ENCODE data around the gene PTPA. TPM values are rescaled to one million over a fixed set of nuclear protein-coding genes. Genes with fewer than 3 reads are reported as not detected.

Gene PTPA
- total RNA-seq, 4 donors from 2014 or later, result 59.1 to 108 (median 83.8) TPM

DNA sequence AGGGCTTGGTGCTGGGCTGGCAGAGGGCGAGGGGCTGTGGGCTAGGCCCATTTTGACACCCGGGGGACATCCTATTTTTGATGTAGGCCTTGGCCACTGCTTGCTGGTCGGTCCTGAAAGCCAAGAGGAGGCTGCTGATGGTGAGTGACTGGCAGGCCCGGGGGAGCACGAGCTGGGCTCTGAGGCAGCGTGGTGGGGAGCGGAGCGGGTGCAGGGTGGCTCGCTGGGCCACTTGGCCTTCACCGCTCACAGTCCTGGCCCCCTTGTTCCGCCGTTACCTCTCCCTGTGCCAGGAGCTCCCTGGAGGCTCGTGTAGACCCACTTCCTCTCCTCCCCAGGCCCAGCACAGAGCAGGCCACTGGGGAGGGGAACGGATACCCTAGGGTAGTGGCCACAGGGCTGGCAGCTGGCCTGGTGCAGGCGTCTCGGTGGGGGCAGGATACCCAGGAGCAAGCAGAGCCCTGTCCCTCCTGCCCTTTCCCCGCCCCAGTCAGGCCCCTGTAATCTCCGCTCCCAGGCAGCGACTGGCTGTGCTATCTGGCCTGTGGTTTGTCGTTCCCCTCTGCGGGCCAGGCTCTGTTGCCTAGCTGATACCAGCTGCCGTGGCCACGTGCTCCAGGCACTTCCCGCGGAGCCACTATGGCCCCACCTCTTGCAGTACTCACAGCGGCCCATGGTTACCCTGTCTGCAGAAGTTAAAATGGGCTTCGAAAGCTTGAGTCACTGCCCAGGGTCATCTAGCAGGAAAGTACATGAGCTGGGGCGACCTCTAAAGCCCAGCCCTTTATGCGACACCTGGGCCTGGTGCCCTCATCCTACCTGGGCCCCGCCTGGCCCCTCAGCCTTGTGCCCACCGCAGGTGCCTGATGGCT, 42.0 kb upstream of the PTPA start:
- 84% methylated on average over 17 of the region's 31 CpGs for WGBS
- TF ChIP-seq EP300 (IDR thresholded peaks at IDR 0.05), result no peak
- TF ChIP-seq POLR2AphosphoS5 (IDR thresholded peaks at IDR 0.05), result no peak
- TF ChIP-seq, protein P1, sequence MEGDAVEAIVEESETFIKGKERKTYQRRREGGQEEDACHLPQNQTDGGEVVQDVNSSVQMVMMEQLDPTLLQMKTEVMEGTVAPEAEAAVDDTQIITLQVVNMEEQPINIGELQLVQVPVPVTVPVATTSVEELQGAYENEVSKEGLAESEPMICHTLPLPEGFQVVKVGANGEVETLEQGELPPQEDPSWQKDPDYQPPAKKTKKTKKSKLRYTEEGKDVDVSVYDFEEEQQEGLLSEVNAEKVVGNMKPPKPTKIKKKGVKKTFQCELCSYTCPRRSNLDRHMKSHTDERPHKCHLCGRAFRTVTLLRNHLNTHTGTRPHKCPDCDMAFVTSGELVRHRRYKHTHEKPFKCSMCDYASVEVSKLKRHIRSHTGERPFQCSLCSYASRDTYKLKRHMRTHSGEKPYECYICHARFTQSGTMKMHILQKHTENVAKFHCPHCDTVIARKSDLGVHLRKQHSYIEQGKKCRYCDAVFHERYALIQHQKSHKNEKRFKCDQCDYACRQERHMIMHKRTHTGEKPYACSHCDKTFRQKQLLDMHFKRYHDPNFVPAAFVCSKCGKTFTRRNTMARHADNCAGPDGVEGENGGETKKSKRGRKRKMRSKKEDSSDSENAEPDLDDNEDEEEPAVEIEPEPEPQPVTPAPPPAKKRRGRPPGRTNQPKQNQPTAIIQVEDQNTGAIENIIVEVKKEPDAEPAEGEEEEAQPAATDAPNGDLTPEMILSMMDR (IDR thresholded peaks at IDR 0.05), result no peak
- no peak for TF ChIP-seq POLR2A (IDR thresholded peaks at IDR 0.05)
- no peak for DNase-seq (ENCODE audit: low spot score in 2 of 2)
- Histone ChIP-seq H3K27me3 (no peaks in the 10 kb centered on the region), H3K4me1 (no peaks in the 10 kb centered on the region), H3K4me3 (no peak overlapping the region), H3K9me3 (no peaks in the 10 kb centered on the region), H3K36me3 (peaks cover 54% of the 10 kb centered on the region), H3K27ac (no peak overlapping the region)

DNA sequence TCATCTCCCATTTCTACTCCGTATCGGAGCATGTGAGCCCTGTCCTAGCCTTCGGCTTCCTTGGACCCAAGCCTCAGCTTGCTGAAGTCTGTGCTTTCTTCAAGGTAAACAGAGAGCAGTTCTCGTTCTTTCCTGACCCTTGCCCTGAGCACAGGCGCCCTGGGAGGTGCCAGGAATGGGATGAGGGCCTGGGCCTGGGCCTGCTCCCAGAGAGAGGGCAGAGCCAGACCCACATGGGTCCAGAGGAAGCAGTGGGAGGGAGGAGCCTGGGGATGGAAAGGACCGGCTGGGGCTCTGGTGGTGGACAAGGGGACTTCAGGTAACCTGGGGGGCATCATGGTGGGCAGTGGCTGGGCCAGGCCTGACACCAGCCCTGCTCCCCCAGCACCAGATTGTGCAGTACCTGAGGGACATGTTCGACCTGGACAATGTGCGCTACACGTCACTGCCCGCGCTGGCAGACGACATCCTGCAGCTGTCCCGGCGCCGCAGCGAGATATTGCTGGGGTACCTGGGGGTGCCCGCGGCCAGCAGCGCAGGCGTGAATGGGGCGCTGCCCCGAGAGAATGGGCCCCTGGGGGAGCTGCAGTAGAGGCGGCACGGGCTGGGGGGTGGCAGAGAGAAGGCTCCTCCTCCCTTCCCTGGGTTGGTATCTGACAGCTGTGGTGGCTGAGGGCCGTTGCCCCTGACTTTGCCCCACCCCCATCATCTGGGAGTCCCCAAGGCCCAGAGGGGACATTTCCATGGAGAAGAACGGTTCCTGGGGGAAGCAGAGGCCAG, 41.2 kb upstream of the PTPA start:
- DNase-seq (ENCODE audit: low spot score in 2 of 2), result no peak
- 88% methylated on average over 23 of the region's 26 CpGs for WGBS
- H3K4me1 ChIP-seq, result no peaks in the 10 kb centered on the region
- no peak overlapping the region for H3K4me3 ChIP-seq
- no peak for TF ChIP-seq EP300 (IDR thresholded peaks at IDR 0.05)
- TF ChIP-seq POLR2AphosphoS5 (IDR thresholded peaks at IDR 0.05), result no peak
- TF ChIP-seq, protein P1 (IDR thresholded peaks at IDR 0.05), result no peak
- no peak for TF ChIP-seq POLR2A (IDR thresholded peaks at IDR 0.05)
- H3K9me3 ChIP-seq, result no peaks in the 10 kb centered on the region
- H3K36me3 ChIP-seq, result peaks cover 46% of the 10 kb centered on the region
- no peaks in the 10 kb centered on the region for H3K27me3 ChIP-seq
- no peak overlapping the region for H3K27ac ChIP-seq

DNA sequence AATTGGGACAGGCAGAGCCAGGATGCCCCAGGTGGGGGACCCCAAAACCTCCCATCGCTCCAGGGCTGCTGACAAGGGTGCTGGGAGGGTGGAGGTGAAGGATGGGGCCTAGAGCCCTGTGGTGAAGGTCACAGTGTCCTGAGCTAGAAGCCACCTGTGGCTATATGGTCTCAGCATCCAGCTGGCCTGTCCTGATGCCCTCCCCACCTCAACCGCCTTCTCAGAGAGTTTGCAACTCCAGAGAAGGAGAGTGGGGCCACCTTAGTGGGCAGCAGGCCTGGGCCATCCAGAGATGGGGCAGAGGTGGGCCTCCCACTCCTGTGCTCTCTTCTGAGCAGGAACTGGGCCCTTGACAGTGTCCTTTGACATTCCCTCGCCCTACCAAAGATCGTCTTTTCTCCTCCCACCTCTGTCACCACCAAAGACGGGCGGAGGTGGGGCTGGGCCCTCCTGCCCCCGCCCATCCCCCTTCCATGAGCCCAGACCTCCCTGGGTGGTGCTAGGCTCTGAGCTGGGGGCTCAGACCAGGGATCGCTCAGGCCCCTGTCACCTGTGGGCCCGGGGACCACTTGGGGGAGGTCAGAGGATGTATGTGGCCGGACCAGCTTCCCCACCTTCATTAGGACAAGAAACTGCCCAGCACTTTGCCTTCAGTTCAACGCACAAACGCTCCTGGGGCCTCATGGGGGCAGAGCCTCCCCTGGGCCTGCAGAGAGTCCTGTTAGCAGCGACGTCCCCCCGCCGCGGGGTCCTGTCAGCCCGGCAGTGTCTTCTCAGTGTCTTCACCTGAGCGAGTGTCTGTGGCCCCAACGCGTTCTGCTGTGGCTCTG, 40.3 kb upstream of the PTPA start:
- no peak overlapping the region for H3K4me3 ChIP-seq
- H3K4me1 ChIP-seq, result no peaks in the 10 kb centered on the region
- DNase-seq (ENCODE audit: low spot score in 2 of 2), result no peak
- H3K27me3 ChIP-seq, result no peaks in the 10 kb centered on the region
- WGBS, result 81% methylated on average over 18 of the region's 21 CpGs
- TF ChIP-seq, protein P1 (IDR thresholded peaks at IDR 0.05), result no peak
- TF ChIP-seq POLR2AphosphoS5 (IDR thresholded peaks at IDR 0.05) (no peak), POLR2A (IDR thresholded peaks at IDR 0.05) (no peak), EP300 (IDR thresholded peaks at IDR 0.05) (no peak)
- peaks cover 37% of the 10 kb centered on the region for H3K36me3 ChIP-seq
- no peak overlapping the region for H3K27ac ChIP-seq
- no peaks in the 10 kb centered on the region for H3K9me3 ChIP-seq

DNA sequence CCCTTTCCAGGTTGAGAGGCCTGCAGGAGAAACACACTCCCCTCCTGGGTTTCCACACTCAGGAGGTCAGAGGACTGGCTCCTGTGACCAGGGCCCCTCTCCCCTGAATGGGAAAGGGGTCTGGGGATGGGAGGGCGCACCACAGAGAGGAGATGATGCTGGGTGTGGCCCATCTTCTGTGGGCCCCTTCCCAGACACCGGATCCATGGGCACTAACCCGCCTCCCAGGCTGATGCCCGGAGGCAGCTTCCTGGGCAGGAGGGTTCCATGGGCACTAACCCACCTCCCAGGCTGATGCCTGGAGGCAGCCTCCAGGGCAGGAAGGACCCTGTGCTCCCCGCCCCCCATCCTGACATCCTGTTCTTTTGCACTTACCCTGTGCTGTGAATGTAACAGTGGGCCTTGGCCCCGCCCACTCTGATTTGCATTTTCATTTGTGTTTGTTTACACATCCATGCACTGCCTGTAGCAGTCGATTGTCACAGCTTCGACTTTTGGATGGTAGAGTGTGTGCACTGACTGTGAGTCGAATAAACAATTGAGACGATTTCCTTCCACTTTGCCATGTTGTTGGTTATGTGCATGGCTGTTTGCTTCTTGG, 39.6 kb upstream of the PTPA start:
- Histone ChIP-seq H3K4me3 (no peak overlapping the region), H3K27ac (no peak overlapping the region), H3K36me3 (peaks cover 33% of the 10 kb centered on the region), H3K27me3 (no peaks in the 10 kb centered on the region), H3K4me1 (peaks cover under 1% of the 10 kb centered on the region), H3K9me3 (no peaks in the 10 kb centered on the region)
- TF ChIP-seq, protein P1 (IDR thresholded peaks at IDR 0.05), result no peak
- TF ChIP-seq POLR2AphosphoS5 (IDR thresholded peaks at IDR 0.05) (no peak), EP300 (IDR thresholded peaks at IDR 0.05) (no peak), POLR2A (IDR thresholded peaks at IDR 0.05) (no peak)
- 61% methylated on average over 6 of the region's 10 CpGs for WGBS
- no peak for DNase-seq (ENCODE audit: low spot score in 2 of 2)
